NCI-H2081 (cell line): ENCODE data around the gene MAP2K1.
A peak's percentile ranks its signal among the peaks of the same experiment; 100 is the strongest.

Experiments
- DNase-seq, 2 experiments: peaks; one replicate each; lab custom pipeline; 2025; lab: John Stamatoyannopoulos, UW

The MAP2K1 gene

GRCh38 chr15:66394472-66394871 is 7.8 kb downstream of the MAP2K1 start:
- no peak for DNase-seq

GRCh38 chr15:66394915-66395314 is 8.2 kb downstream of the MAP2K1 start:
- no peak for DNase-seq

- DNase-seq: no peak
Measured at GRCh38 chr15:66399276-66399675, 12.6 kb downstream of the MAP2K1 start.

- DNase-seq: no peak
Measured at GRCh38 chr15:66400351-66400774, 13.7 kb downstream of the MAP2K1 start.

GRCh38 chr15:66401130-66402021 is 14.7 kb downstream of the MAP2K1 start:
- DNase-seq: no peak

GRCh38 chr15:66402761-66403284 is 16.1 kb downstream of the MAP2K1 start:
- DNase-seq: no peak

- no peak for DNase-seq
Measured at GRCh38 chr15:66403323-66403722, 16.6 kb downstream of the MAP2K1 start.

GRCh38 chr15:66404122-66404521 is 17.4 kb downstream of the MAP2K1 start:
- no peak for DNase-seq

GRCh38 chr15:66404532-66404931 is 17.8 kb downstream of the MAP2K1 start:
- DNase-seq: no peak

- DNase-seq: no peak
Measured at GRCh38 chr15:66405007-66405406, 18.3 kb downstream of the MAP2K1 start.

GRCh38 chr15:66405615-66406014 is 18.9 kb downstream of the MAP2K1 start:
- peak; percentile 38 to 77 for DNase-seq

GRCh38 chr15:66408254-66408653 is 21.5 kb downstream of the MAP2K1 start:
- DNase-seq: no peak

GRCh38 chr15:66408675-66409282 is 22.1 kb downstream of the MAP2K1 start:
- DNase-seq: no peak

GRCh38 chr15:66409565-66410108 is 22.9 kb downstream of the MAP2K1 start:
- no peak for DNase-seq

- DNase-seq: no peak
Measured at GRCh38 chr15:66411190-66411589, 24.5 kb downstream of the MAP2K1 start.

- no peak for DNase-seq
Measured at GRCh38 chr15:66412220-66412619, 25.5 kb downstream of the MAP2K1 start.

GRCh38 chr15:66413579-66413978 is 26.9 kb downstream of the MAP2K1 start:
- DNase-seq: no peak

- DNase-seq: no peak
Measured at GRCh38 chr15:66415360-66415759, 28.6 kb downstream of the MAP2K1 start.

- no peak for DNase-seq
Measured at GRCh38 chr15:66417736-66418135, 31.0 kb downstream of the MAP2K1 start.

GRCh38 chr15:66419471-66419870 is 32.8 kb downstream of the MAP2K1 start:
- no peak for DNase-seq

GRCh38 chr15:66422347-66422746 is 35.6 kb downstream of the MAP2K1 start:
- no peak for DNase-seq

GRCh38 chr15:66423149-66423548 is 36.4 kb downstream of the MAP2K1 start:
- DNase-seq: no peak
